SK-N-SH (cell line): ENCODE data around the gene CLASP1.

Experiments
- CTCF ChIP-seq: fragments of 200-600 bp; sonication (generic); IDR thresholded peaks from 2 replicates; pipeline ENCODE4 v1.6.1; 2017; ENCODE audit warnings: antibody characterized with exemption, mild to moderate bottlenecking, moderate library complexity
- EZH2phosphoT487 ChIP-seq: fragments of 200-600 bp; sonication (generic); IDR thresholded peaks from 2 replicates; pipeline ENCODE4 v1.6.1; 2017; ENCODE audit warnings: low read depth, mixed run types, mild to moderate bottlenecking, antibody characterized with exemption, moderate library complexity, borderline replicate concordance
- FOXM1 ChIP-seq: IDR thresholded peaks from 2 replicates; pipeline ENCODE4 v1.4.0; 2012; ENCODE audit warnings: low read depth, mild to moderate bottlenecking
- JUND ChIP-seq: IDR thresholded peaks from 2 replicates; pipeline ENCODE4 v1.4.0; 2012
- MAX ChIP-seq: IDR thresholded peaks from 2 replicates; pipeline ENCODE4 v1.4.0; 2012; ENCODE audit warnings: low read depth
- MXI1 ChIP-seq: IDR thresholded peaks from 2 replicates; pipeline ENCODE4 v1.6.1; 2012; ENCODE audit warnings: mild to moderate bottlenecking, low read depth, low read length, improper control_type of control experiment
- NFIC ChIP-seq: IDR thresholded peaks from 2 replicates; pipeline ENCODE4 v1.4.0; 2012; ENCODE audit warnings: borderline replicate concordance
- POLR2AphosphoS5 ChIP-seq: IDR thresholded peaks from 2 replicates; pipeline ENCODE4 v1.6.1; 2012; ENCODE audit warnings: low read depth, low read length
- RFX5 ChIP-seq: IDR thresholded peaks from 2 replicates; pipeline ENCODE4 v1.6.1; 2012; ENCODE audit warnings: mild to moderate bottlenecking, improper control_type of control experiment, low read length
- TAF1 ChIP-seq: IDR thresholded peaks from 2 replicates; pipeline ENCODE4 v1.6.1; 2012; ENCODE audit warnings: low read depth, mild to moderate bottlenecking, low read length, moderate library complexity, borderline replicate concordance
- TCF12 ChIP-seq: IDR thresholded peaks from 2 replicates; pipeline ENCODE4 v1.4.0; 2012
- USF1 ChIP-seq: IDR thresholded peaks from 2 replicates; pipeline ENCODE4 v1.4.0; 2012; ENCODE audit warnings: low read depth, borderline replicate concordance

- TF ChIP-seq POLR2AphosphoS5 (no peak), JUND (no peak), CTCF (no peak), TAF1 (no peak), EZH2phosphoT487 (no peak), MXI1 (no peak), FOXM1 (no peak), RFX5 (no peak), TCF12 (no peak), NFIC (no peak), USF1 (no peak), MAX (no peak)
Measured at GRCh38 chr2:121468936-121469335, 180.3 kb downstream of the CLASP1 start.
